CD1c-positive myeloid dendritic cell (primary cell): ENCODE results near the gene F2.

Source experiments
- DNase-seq: peaks from one replicate; pipeline ENCODE4 v3.0.0-alpha.2; 2016; ENCODE audit errors: extremely low spot score

The F2 gene

GRCh38 chr11:46718155-46719019, 626 bp upstream of the F2 start:
- no peak for DNase-seq

- DNase-seq: no peak
Observed at GRCh38 chr11:46719543-46720218, 668 bp downstream of the F2 start.

GRCh38 chr11:46721286-46721685, 2.3 kb downstream of the F2 start:
- no peak for DNase-seq

- DNase-seq: no peak
Observed at GRCh38 chr11:46722566-46723358, 3.7 kb downstream of the F2 start.

GRCh38 chr11:46723359-46723680, 4.3 kb downstream of the F2 start:
- no peak for DNase-seq

- no peak for DNase-seq
Observed at GRCh38 chr11:46724088-46724487, 5.1 kb downstream of the F2 start.

- no peak for DNase-seq
Observed at GRCh38 chr11:46725338-46726205, 6.6 kb downstream of the F2 start.

- DNase-seq: no peak
Observed at GRCh38 chr11:46726206-46726862, 7.3 kb downstream of the F2 start.

GRCh38 chr11:46727952-46728658, 9.1 kb downstream of the F2 start:
- DNase-seq: no peak

- DNase-seq: no peak
Observed at GRCh38 chr11:46728659-46729040, 9.6 kb downstream of the F2 start.

- no peak for DNase-seq
Observed at GRCh38 chr11:46729110-46730027, 10.4 kb downstream of the F2 start.

GRCh38 chr11:46731545-46731944, 12.5 kb downstream of the F2 start:
- no peak for DNase-seq

GRCh38 chr11:46733234-46733633, 14.2 kb downstream of the F2 start:
- no peak for DNase-seq

- no peak for DNase-seq
Observed at GRCh38 chr11:46736146-46736545, 17.1 kb downstream of the F2 start.

- DNase-seq: no peak
Observed at GRCh38 chr11:46736615-46737014, 17.6 kb downstream of the F2 start.

- DNase-seq: no peak
Observed at GRCh38 chr11:46737699-46738098, 18.7 kb downstream of the F2 start.

GRCh38 chr11:46738887-46739286, 19.9 kb downstream of the F2 start:
- DNase-seq: no peak

GRCh38 chr11:46741600-46742484, 22.8 kb downstream of the F2 start:
- DNase-seq: no peak
